GM13977 (cell line): ENCODE data around the gene KBTBD2.
"Not testable (repeated sequence)": the region's sequence is repeated elsewhere in the genome, so short reads cannot be mapped to it uniquely, and the experiment has no call there.

Experiments used
- DNase-seq: peaks from one replicate; pipeline ENCODE4 v3.0.0; 2012; ENCODE audit warnings: low spot score
- CTCF ChIP-seq: IDR thresholded peaks from 2 replicates; pipeline ENCODE4 v1.5.1; 2012; ENCODE audit warnings: mild to moderate bottlenecking, control low read depth; ENCODE audit not compliant: insufficient read depth; ENCODE audit errors: extremely low read depth, missing control alignments
- in situ Hi-C: fragments of 300-500 bp; cut with MboI; formaldehyde crosslinking; loops from one replicate; pipeline ENCODE4 v1.12.0; 2022; ENCODE audit warnings: low sequenced_read_pairs, low pct_unique_long_range_greater_than_20kb, mixed read lengths, inconsistent platforms; ENCODE audit not compliant: unreplicated experiment

KBTBD2 gene

GRCh38 chr7:32888505-32888904 is 3.1 kb downstream of the KBTBD2 start:
- TF ChIP-seq CTCF: no peak
- DNase-seq: no peak
- in situ Hi-C loops: no loop called here

GRCh38 chr7:32887395-32887794 is 4.2 kb downstream of the KBTBD2 start:
- in situ Hi-C loops: no loop called here
- no peak for DNase-seq
- TF ChIP-seq CTCF: no peak

- no peak for DNase-seq
- no peak for TF ChIP-seq CTCF
These were observed 10.2 kb downstream of the KBTBD2 start for GRCh38 chr7:32881074-32881982.

GRCh38 chr7:32879460-32879859 is 12.1 kb downstream of the KBTBD2 start:
- no peak for DNase-seq
- in situ Hi-C loops: no loop called here
- TF ChIP-seq CTCF: no peak

More at GRCh38 chr7:32881074-32881982, 10.2 kb downstream of the KBTBD2 start:
- in situ Hi-C loops: no loop called here

- in situ Hi-C loops: not testable (repeated sequence)
These were observed 13.5 kb downstream of the KBTBD2 start for GRCh38 chr7:32878023-32878422.

GRCh38 chr7:32872421-32872820 is 19.1 kb downstream of the KBTBD2 start:
- no peak for DNase-seq
- TF ChIP-seq CTCF: no peak
- in situ Hi-C loops: no loop called here

More at GRCh38 chr7:32878023-32878422, 13.5 kb downstream of the KBTBD2 start:
- not testable (repeated sequence) for DNase-seq

- TF ChIP-seq CTCF: no peak
- in situ Hi-C loops: no loop called here
These were observed 19.8 kb downstream of the KBTBD2 start for GRCh38 chr7:32871624-32872371.

More at GRCh38 chr7:32871624-32872371, 19.8 kb downstream of the KBTBD2 start:
- no peak for DNase-seq
